ENCODE results near the gene DYNLT2. TPM values are rescaled to one million over a fixed set of nuclear protein-coding genes. Genes with fewer than 3 reads are reported as not detected.

DYNLT2 gene
- polyA plus RNA-seq, 1 of the 3 experiments (the other 2 are of a cell fraction): 0.81 TPM

- H3K4me3 ChIP-seq (ENCODE audit: low read depth in 2 of 2, low read length in 1 of 2): no peak overlapping the region
- ChIA-PET POLR2A (no interaction called here), CTCF (interaction anchor here (0.5 to 2.5 kb wide), 5 partner anchors 26 to 736 kb away, joined by 3 to 11 read pairs (median 9); no protein-coding TSS in a partner anchor)
- WGBS (ENCODE audit: low lambda C conversion rate): 90% methylated on average over 5 of the region's 10 CpGs
- H3K4me1 ChIP-seq (ENCODE audit: control insufficient read depth in 1 of 2, insufficient read depth in 2 of 2, low read depth in 1 of 2, low read length in 1 of 2): peaks cover 0 to 14% of the 10 kb centered on the region in 2 experiments; a peak in 1 of 4 replicates
- H3K9ac ChIP-seq: no peak overlapping the region
- no peaks in the 10 kb centered on the region for H4K20me1 ChIP-seq (ENCODE audit: insufficient read depth)
- no peaks in the 10 kb centered on the region for H3F3A ChIP-seq (replicated peaks; ENCODE audit: insufficient read depth)
- H3K27ac ChIP-seq (ENCODE audit: low read depth in 2 of 2, low read length in 1 of 2): no peak overlapping the region
- H3K27me3 ChIP-seq (ENCODE audit: insufficient read depth): 0 out of 2 replicates have a peak, but pooled peaks cover 6% of the 10 kb centered on the region
- H3K79me2 ChIP-seq (ENCODE audit: insufficient read depth): no peaks in the 10 kb centered on the region
- H3K36me3 ChIP-seq (replicated peaks in 1 of 2; ENCODE audit: control insufficient read depth in 1 of 2, insufficient read depth in 2 of 2, low read length in 1 of 2): no peaks in the 10 kb centered on the region
- no peaks in the 10 kb centered on the region for H3K9me3 ChIP-seq
- TF ChIP-seq FOSL2 (IDR thresholded peaks at IDR 0.05; ENCODE audit: borderline replicate concordance, low read depth): no peak
- no peak for TF ChIP-seq TCF12 (IDR thresholded peaks at IDR 0.05)
- TF ChIP-seq EZH2phosphoT487 (IDR thresholded peaks at IDR 0.05; ENCODE audit: borderline replicate concordance, low read depth): no peak
- no peak for TF ChIP-seq SIN3A (IDR thresholded peaks at IDR 0.05; ENCODE audit: borderline replicate concordance, low read depth, low read length)
- TF ChIP-seq GABPA (IDR thresholded peaks at IDR 0.05; ENCODE audit: low read depth): no peak
- TF ChIP-seq YY1 (IDR thresholded peaks at IDR 0.05; ENCODE audit: low read depth): no peak
- no peaks in the 10 kb centered on the region for H3K9me2 ChIP-seq
- H2AFZ ChIP-seq (ENCODE audit: low read depth): no peak overlapping the region
- no peak overlapping the region for H3K4me2 ChIP-seq
- DNase-seq: no peak
Observed at GRCh38 chr6:169793408-169793807, 42.0 kb upstream of the DYNLT2 start.

GRCh38 chr6:169792306-169793015, 41.1 kb upstream of the DYNLT2 start:
- Histone ChIP-seq H3K9me2 (no peaks in the 10 kb centered on the region), H3K36me3 (replicated peaks in 1 of 2; ENCODE audit: control insufficient read depth in 1 of 2, insufficient read depth in 2 of 2, low read length in 1 of 2) (no peaks in the 10 kb centered on the region), H3K79me2 (ENCODE audit: insufficient read depth) (no peaks in the 10 kb centered on the region), H4K20me1 (ENCODE audit: insufficient read depth) (no peaks in the 10 kb centered on the region), H2AFZ (ENCODE audit: low read depth) (no peak overlapping the region), H3F3A (replicated peaks; ENCODE audit: insufficient read depth) (no peaks in the 10 kb centered on the region), H3K4me1 (ENCODE audit: control insufficient read depth in 1 of 2, insufficient read depth in 2 of 2, low read depth in 1 of 2, low read length in 1 of 2) (peaks cover 0 to 14% of the 10 kb centered on the region in 2 experiments; a peak in 1 of 4 replicates), H3K27me3 (ENCODE audit: insufficient read depth) (no peaks in the 10 kb centered on the region), H3K9me3 (no peaks in the 10 kb centered on the region), H3K9ac (no peak overlapping the region), H3K4me2 (no peak overlapping the region), H3K4me3 (ENCODE audit: low read depth in 2 of 2, low read length in 1 of 2) (no peak overlapping the region), H3K27ac (ENCODE audit: low read depth in 2 of 2, low read length in 1 of 2) (no peak overlapping the region)
- POLR2A ChIA-PET: no interaction called here
- TF ChIP-seq GATA2 (CRISPR knock-in tag; IDR thresholded peaks at IDR 0.05): no peak
- TF ChIP-seq TEAD4 (IDR thresholded peaks at IDR 0.05; ENCODE audit: borderline replicate concordance, insufficient read depth): no peak
- TF ChIP-seq MAX (IDR thresholded peaks at IDR 0.05; ENCODE audit: low read depth): no peak
- no peak for TF ChIP-seq RCOR1 (IDR thresholded peaks at IDR 0.05; ENCODE audit: low read length)
- no peak for TF ChIP-seq MEF2A (IDR thresholded peaks at IDR 0.05; ENCODE audit: borderline replicate concordance, low read depth)
- no peak for TF ChIP-seq SMC3 (IDR thresholded peaks at IDR 0.05; ENCODE audit: low read depth, low read length)
- no peak for TF ChIP-seq YY1 (IDR thresholded peaks at IDR 0.05; ENCODE audit: low read depth)
- TF ChIP-seq NFIC (IDR thresholded peaks at IDR 0.05; ENCODE audit: borderline replicate concordance): no peak
- no peak for TF ChIP-seq JUND (IDR thresholded peaks at IDR 0.05)
- TF ChIP-seq FOXJ3 (CRISPR knock-in tag; IDR thresholded peaks at IDR 0.05): no peak
- TF ChIP-seq EZH2phosphoT487 (IDR thresholded peaks at IDR 0.05; ENCODE audit: borderline replicate concordance, low read depth): no peak
- no peak for TF ChIP-seq REST (IDR thresholded peaks at IDR 0.05; ENCODE audit: low read depth, low read length)
- TF ChIP-seq TCF12 (IDR thresholded peaks at IDR 0.05): no peak
- TF ChIP-seq CHD2 (IDR thresholded peaks at IDR 0.05; ENCODE audit: low read length, partially characterized antibody): no peak
- TF ChIP-seq USF2 (IDR thresholded peaks at IDR 0.05; ENCODE audit: borderline replicate concordance, low read depth, low read length): no peak
- no peak for TF ChIP-seq RXRA (IDR thresholded peaks at IDR 0.05; ENCODE audit: borderline replicate concordance, low read depth)
- 83% methylated on average over 19 of the region's 21 CpGs for WGBS (ENCODE audit: low lambda C conversion rate)
- DNase-seq: no peak
- CTCF ChIA-PET: interaction anchor here (1.4 to 2.5 kb wide), 3 partner anchors 39 to 737 kb away, joined by 6 to 11 read pairs (median 9); no protein-coding TSS in a partner anchor
